SK-N-SH (cell line): Measurements from ENCODE around the gene LENG8. TPM values are rescaled to one million over a fixed set of nuclear protein-coding genes. Genes with fewer than 3 reads are reported as not detected.
A peak's percentile ranks its signal among the peaks of the same experiment; 100 is the strongest.

Experiments
- CTCF ChIA-PET: fragments of 300-600, 350-600 bp; formaldehyde crosslinking; extraction: SDS; loops from one replicate; lab custom pipeline; 2021; lab: Yijun Ruan, JAX
- POLR2A ChIA-PET: fragments of 350-600 bp; sonication (Branson Sonifier 250); formaldehyde crosslinking; extraction: SDS; loops from one replicate; lab custom pipeline; 2020; ENCODE audit warnings: antibody characterized with exemption, inconsistent platforms; lab: Yijun Ruan, JAX
- DNase-seq: peaks from one replicate; pipeline ENCODE4 v3.0.0; 2012
- H2AFZ ChIP-seq: fragments of 200-600 bp; sonication (generic); 2 replicates; pipeline ENCODE4 v1.8.1; 2016; ENCODE audit warnings: antibody characterized with exemption, mild to moderate bottlenecking, low read depth
- H3F3A ChIP-seq: fragments of 200-600 bp; sonication (generic); replicated peaks from 2 replicates; pipeline ENCODE3; 2016; ENCODE audit warnings: antibody characterized with exemption, mild to moderate bottlenecking; ENCODE audit not compliant: insufficient read depth
- H3K27ac ChIP-seq, 2 experiments: fragments of 200-500 bp in 1 of 2; fragments of 200-600 bp in 1 of 2; sonication (Bioruptor generic) in 1 of 2; sonication (generic), shearing (Covaris generic) in 1 of 2; 2 replicates each; pipeline versions ENCODE4 v1.5.1 to v1.6.1; 2014 to 2016; ENCODE audit warnings: low read depth in 2 of 2, inconsistent platforms in 1 of 2, low read length in 1 of 2, mild to moderate bottlenecking in 1 of 2, mixed read lengths in 1 of 2
- H3K27me3 ChIP-seq: fragments of 200-600 bp; sonication (generic), shearing (Covaris generic); 2 replicates; pipeline ENCODE4 v1.6.1; 2016; ENCODE audit warnings: mixed run types; ENCODE audit not compliant: insufficient read depth
- H3K36me3 ChIP-seq, 2 experiments: fragments of 200-500 bp in 1 of 2; fragments of 200-600 bp in 1 of 2; sonication (Bioruptor generic) in 1 of 2; sonication (generic) in 1 of 2; replicated peaks in 1 of 2; 2 replicates each; pipeline versions ENCODE3 to v1.5.1; 2014 to 2016; ENCODE audit warnings: low read length in 1 of 2, mild to moderate bottlenecking in 1 of 2; ENCODE audit not compliant: insufficient read depth in 2 of 2, control insufficient read depth in 1 of 2
- H3K4me1 ChIP-seq, 2 experiments: fragments of 200-500 bp in 1 of 2; fragments of 200-600 bp in 1 of 2; sonication (Bioruptor generic) in 1 of 2; sonication (generic), shearing (Covaris generic) in 1 of 2; 2 replicates each; pipeline versions ENCODE4 v1.5.1 to v1.6.1; 2014 to 2016; ENCODE audit warnings: low read depth in 1 of 2, low read length in 1 of 2, mixed run types in 1 of 2; ENCODE audit not compliant: insufficient read depth in 2 of 2, control insufficient read depth in 1 of 2
- H3K4me2 ChIP-seq: fragments of 200-600 bp; sonication (generic), shearing (Covaris generic); 2 replicates; pipeline ENCODE4 v1.6.1; 2017; ENCODE audit warnings: mixed run types
- H3K4me3 ChIP-seq, 2 experiments: fragments of 200-500 bp in 1 of 2; fragments of 200-600 bp in 1 of 2; sonication (Bioruptor generic) in 1 of 2; sonication (generic), shearing (Covaris generic) in 1 of 2; 2 replicates each; pipeline versions ENCODE4 v1.5.1 to v1.8.1; 2014 to 2016; ENCODE audit warnings: low read depth in 2 of 2, inconsistent platforms in 1 of 2, low read length in 1 of 2, mild to moderate bottlenecking in 1 of 2, mixed read lengths in 1 of 2, moderate library complexity in 1 of 2
- H3K79me2 ChIP-seq: fragments of 200-600 bp; sonication (generic); 2 replicates; pipeline ENCODE4 v1.8.1; 2017; ENCODE audit warnings: mild to moderate bottlenecking; ENCODE audit not compliant: insufficient read depth
- H3K9ac ChIP-seq: fragments of 200-600 bp; sonication (generic); 2 replicates; pipeline ENCODE4 v1.6.1; 2017; ENCODE audit warnings: mixed run types
- H3K9me2 ChIP-seq: fragments of 200-600 bp; sonication (generic); 2 replicates; pipeline ENCODE4 v1.6.1; 2017; ENCODE audit warnings: mixed run types
- H3K9me3 ChIP-seq: fragments of 200-600 bp; sonication (generic); 2 replicates; pipeline ENCODE4 v1.6.1; 2017; ENCODE audit warnings: mixed run types, mild to moderate bottlenecking, moderate library complexity
- H4K20me1 ChIP-seq: fragments of 200-600 bp; sonication (generic); 2 replicates; pipeline ENCODE4 v1.6.1; 2017; ENCODE audit warnings: mild to moderate bottlenecking, mixed run types; ENCODE audit not compliant: insufficient read depth
- CHD2 ChIP-seq: fragments of 150-350 bp; IDR thresholded peaks from 2 replicates; pipeline ENCODE4 v1.6.1; 2018; ENCODE audit warnings: low read length; ENCODE audit not compliant: partially characterized antibody
- ELF1 ChIP-seq: IDR thresholded peaks from 2 replicates; pipeline ENCODE4 v1.4.0; 2012
- EP300 ChIP-seq, 2 experiments: IDR thresholded peaks; 2 replicates each; pipeline versions ENCODE4 v1.4.0 to v1.6.1; 2012; ENCODE audit warnings: borderline replicate concordance in 1 of 2, low read depth in 1 of 2, low read length in 1 of 2
- GATA2 ChIP-seq: sonication (generic); formaldehyde crosslinking; IDR thresholded peaks from 2 replicates; pipeline ENCODE4 v1.5.0; 2020; ENCODE audit warnings: mild to moderate bottlenecking, missing genetic modification reagents
- JUND ChIP-seq: IDR thresholded peaks from 2 replicates; pipeline ENCODE4 v1.4.0; 2012
- RAD21 ChIP-seq: IDR thresholded peaks from 2 replicates; pipeline ENCODE4 v1.6.1; 2012; ENCODE audit warnings: mild to moderate bottlenecking, low read length
- RFX5 ChIP-seq: IDR thresholded peaks from 2 replicates; pipeline ENCODE4 v1.6.1; 2012; ENCODE audit warnings: mild to moderate bottlenecking, improper control_type of control experiment, low read length
- TCF12 ChIP-seq: IDR thresholded peaks from 2 replicates; pipeline ENCODE4 v1.4.0; 2012
- WGBS: methylation state at CpG from one replicate; pipeline ENCODE4 v1.1.6; 2017; ENCODE audit warnings: low lambda C conversion rate; 5-methylcytosine and 5-hydroxymethylcytosine counted together
- polyA plus RNA-seq, 3 experiments: library from polyadenylated mRNA; depleted of rRNA; stranded (reverse); fragments of >200 nt; gene quantifications; 2 replicates each; pipeline ENCODE4 v1.2.3, GENCODE V29; 2012
- TF ChIP-seq, protein P1 (sequence below): IDR thresholded peaks from 2 replicates; pipeline ENCODE4 v1.4.0; 2012; ENCODE audit warnings: low read depth
- TF ChIP-seq, protein P2 (sequence below): fragments of 200-600 bp; sonication (generic); IDR thresholded peaks from 2 replicates; pipeline ENCODE4 v1.6.1; 2017; ENCODE audit warnings: antibody characterized with exemption, mild to moderate bottlenecking, moderate library complexity
- TF ChIP-seq, protein P3 (sequence below): fragments of 150-350 bp; IDR thresholded peaks from 2 replicates; pipeline ENCODE4 v1.6.1; 2017; ENCODE audit warnings: antibody characterized with exemption, low read length, low read depth, borderline replicate concordance

The LENG8 gene
- polyA plus RNA-seq, 1 of the 3 experiments (the other 2 are of a cell fraction): 84.0 TPM

DNA sequence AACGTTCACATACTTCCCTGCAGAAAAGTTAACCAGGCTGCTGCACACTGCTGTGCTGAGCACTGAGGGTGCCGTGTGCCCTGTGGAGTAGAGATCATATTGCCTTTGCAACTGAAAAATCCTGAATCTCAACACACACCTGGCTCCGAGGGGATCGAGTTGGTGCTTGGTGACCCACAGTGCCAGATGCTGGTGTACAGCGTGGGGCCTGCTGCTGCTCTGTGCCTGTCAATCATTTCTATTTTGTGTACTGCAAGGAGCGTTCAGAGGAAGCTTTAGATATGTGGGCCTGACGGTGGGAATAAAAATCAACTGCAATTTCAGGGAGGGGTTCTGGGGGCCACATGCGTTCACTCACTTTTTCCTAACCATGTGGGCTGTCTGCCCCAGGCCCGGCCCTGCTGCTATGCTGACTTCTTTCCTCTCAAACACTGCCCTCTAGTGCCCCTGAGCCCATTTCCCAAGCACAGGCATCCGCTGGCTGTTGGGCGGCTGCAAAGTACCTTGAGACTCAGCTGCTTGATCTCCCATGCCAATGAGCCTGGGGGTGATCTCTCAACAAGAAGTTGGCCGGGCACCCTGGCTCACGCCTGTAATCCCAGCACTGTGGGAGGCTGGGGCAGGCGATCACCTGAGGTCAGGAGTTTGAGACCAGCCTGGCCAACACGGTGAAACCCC is 9.7 kb upstream of the LENG8 start:
- no peak overlapping the region; a peak in 1 of 4 replicates for H3K4me3 ChIP-seq
- no peaks in the 10 kb centered on the region for H3K9me2 ChIP-seq
- peak; percentile 63 for DNase-seq
- peaks cover 7% of the 10 kb centered on the region; the same call in 1 of the 2 replicates for H3K79me2 ChIP-seq
- H4K20me1 ChIP-seq: peaks cover 17% of the 10 kb centered on the region; the same call in 1 of the 2 replicates
- ChIA-PET CTCF (interaction anchor here (1.1 to 2.8 kb wide), 5 partner anchors 9 to 48 kb away, joined by 3 to 12 read pairs (median 6); partner anchors contain the start of gene LENG8), POLR2A (interaction anchor here (0.6 to 1.0 kb wide), 2 partner anchors 10 kb away, joined by 3 read pairs; partner anchors contain the start of gene LENG8)
- TF ChIP-seq JUND (no peak), RAD21 (peak; percentile 43), EP300 (IDR thresholded peaks at IDR 0.05; ENCODE audit: borderline replicate concordance in 1 of 2, low read depth in 1 of 2, low read length in 1 of 2) (no peak), TCF12 (no peak), ELF1 (no peak)
- TF ChIP-seq, protein P1, sequence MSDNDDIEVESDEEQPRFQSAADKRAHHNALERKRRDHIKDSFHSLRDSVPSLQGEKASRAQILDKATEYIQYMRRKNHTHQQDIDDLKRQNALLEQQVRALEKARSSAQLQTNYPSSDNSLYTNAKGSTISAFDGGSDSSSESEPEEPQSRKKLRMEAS: no peak
- TF ChIP-seq, protein P2, sequence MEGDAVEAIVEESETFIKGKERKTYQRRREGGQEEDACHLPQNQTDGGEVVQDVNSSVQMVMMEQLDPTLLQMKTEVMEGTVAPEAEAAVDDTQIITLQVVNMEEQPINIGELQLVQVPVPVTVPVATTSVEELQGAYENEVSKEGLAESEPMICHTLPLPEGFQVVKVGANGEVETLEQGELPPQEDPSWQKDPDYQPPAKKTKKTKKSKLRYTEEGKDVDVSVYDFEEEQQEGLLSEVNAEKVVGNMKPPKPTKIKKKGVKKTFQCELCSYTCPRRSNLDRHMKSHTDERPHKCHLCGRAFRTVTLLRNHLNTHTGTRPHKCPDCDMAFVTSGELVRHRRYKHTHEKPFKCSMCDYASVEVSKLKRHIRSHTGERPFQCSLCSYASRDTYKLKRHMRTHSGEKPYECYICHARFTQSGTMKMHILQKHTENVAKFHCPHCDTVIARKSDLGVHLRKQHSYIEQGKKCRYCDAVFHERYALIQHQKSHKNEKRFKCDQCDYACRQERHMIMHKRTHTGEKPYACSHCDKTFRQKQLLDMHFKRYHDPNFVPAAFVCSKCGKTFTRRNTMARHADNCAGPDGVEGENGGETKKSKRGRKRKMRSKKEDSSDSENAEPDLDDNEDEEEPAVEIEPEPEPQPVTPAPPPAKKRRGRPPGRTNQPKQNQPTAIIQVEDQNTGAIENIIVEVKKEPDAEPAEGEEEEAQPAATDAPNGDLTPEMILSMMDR: peak; percentile 52
- TF ChIP-seq, protein P3, sequence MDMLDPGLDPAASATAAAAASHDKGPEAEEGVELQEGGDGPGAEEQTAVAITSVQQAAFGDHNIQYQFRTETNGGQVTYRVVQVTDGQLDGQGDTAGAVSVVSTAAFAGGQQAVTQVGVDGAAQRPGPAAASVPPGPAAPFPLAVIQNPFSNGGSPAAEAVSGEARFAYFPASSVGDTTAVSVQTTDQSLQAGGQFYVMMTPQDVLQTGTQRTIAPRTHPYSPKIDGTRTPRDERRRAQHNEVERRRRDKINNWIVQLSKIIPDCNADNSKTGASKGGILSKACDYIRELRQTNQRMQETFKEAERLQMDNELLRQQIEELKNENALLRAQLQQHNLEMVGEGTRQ: no peak
- H3K9me3 ChIP-seq: no peaks in the 10 kb centered on the region
- H3K36me3 ChIP-seq: peaks cover 0 to 8% of the 10 kb centered on the region in 2 experiments
- H3K4me1 ChIP-seq: no peaks in the 10 kb centered on the region
- no peaks in the 10 kb centered on the region for H3F3A ChIP-seq
- no peak overlapping the region for H3K4me2 ChIP-seq
- H3K9ac ChIP-seq: no peak overlapping the region
- H3K27ac ChIP-seq: no peak overlapping the region
- WGBS: 81% methylated on average over 13 of the region's 15 CpGs
- no peaks in the 10 kb centered on the region for H3K27me3 ChIP-seq
- no peak overlapping the region for H2AFZ ChIP-seq

DNA sequence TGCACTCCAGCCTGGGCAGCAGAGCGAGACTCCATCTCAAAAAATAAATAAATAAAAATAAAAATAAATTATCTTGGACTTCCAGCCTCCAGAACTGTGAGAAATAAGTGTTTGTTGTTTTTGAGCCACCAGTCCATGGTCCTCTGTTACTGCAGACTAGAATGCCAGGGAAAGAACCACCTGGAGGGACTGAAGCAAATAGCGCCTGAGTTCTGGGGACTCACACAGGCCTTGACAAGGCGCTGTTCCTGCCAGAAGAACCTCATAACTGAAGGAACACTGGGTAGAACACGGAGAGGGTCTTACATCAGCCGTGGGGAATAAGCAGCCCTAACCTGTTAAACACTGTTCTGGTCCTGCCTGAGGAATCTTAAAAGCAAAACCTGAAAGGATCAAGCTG is 8.4 kb upstream of the LENG8 start:
- DNase-seq: no peak
- Histone ChIP-seq H3K9ac (no peak overlapping the region), H3K4me2 (no peak overlapping the region), H3K36me3 (peaks cover 5 to 11% of the 10 kb centered on the region in 2 experiments), H3K9me3 (no peaks in the 10 kb centered on the region), H3K79me2 (peaks cover 7% of the 10 kb centered on the region; the same call in 1 of the 2 replicates), H3K4me3 (no peak overlapping the region), H3K9me2 (no peaks in the 10 kb centered on the region), H4K20me1 (peaks cover 14% of the 10 kb centered on the region; the same call in 1 of the 2 replicates), H3K27me3 (no peaks in the 10 kb centered on the region), H3K4me1 (no peaks in the 10 kb centered on the region), H2AFZ (no peak overlapping the region), H3K27ac (no peak overlapping the region), H3F3A (no peaks in the 10 kb centered on the region)
- 94% methylated on average over 5 of the region's 5 CpGs for WGBS
- POLR2A ChIA-PET: no interaction called here
- CTCF ChIA-PET: interaction anchor here (2.8 kb wide), 1 partner anchor 8 kb away, joined by 12 read pairs; the partner anchor contains the start of gene LENG8
- TF ChIP-seq CHD2 (no peak), GATA2 (CRISPR knock-in tag) (no peak), EP300 (IDR thresholded peaks at IDR 0.05; ENCODE audit: borderline replicate concordance in 1 of 2, low read depth in 1 of 2, low read length in 1 of 2) (no peak), RFX5 (no peak), TCF12 (no peak)
